NT2/D1 (cell line): Measurements from ENCODE around the gene BCL7C.

Experiments
- DNase-seq: peaks from one replicate; pipeline ENCODE4 v3.0.0-alpha.2; 2011; ENCODE audit warnings: low read depth, low spot score
- H3K27me3 ChIP-seq: 2 replicates; pipeline ENCODE4 v1.6.0; 2011; ENCODE audit warnings: mild to moderate bottlenecking; ENCODE audit not compliant: insufficient read length, insufficient read depth
- H3K36me3 ChIP-seq: 2 replicates; pipeline ENCODE4 v1.6.1; 2011; ENCODE audit warnings: mild to moderate bottlenecking, low read length, mixed read lengths; ENCODE audit not compliant: insufficient read depth, insufficient read length
- H3K4me1 ChIP-seq: 2 replicates; pipeline ENCODE4 v1.5.1; 2011; ENCODE audit not compliant: insufficient read depth, insufficient read length
- H3K4me3 ChIP-seq: 2 replicates; pipeline ENCODE4 v1.5.1; 2011; ENCODE audit warnings: low read depth; ENCODE audit not compliant: insufficient read length
- H3K9ac ChIP-seq: 2 replicates; pipeline ENCODE4 v1.6.0; 2011; ENCODE audit warnings: low read depth; ENCODE audit not compliant: insufficient read length
- H3K9me3 ChIP-seq: 2 replicates; pipeline ENCODE4 v1.5.1; 2011; ENCODE audit warnings: mild to moderate bottlenecking, low read length; ENCODE audit not compliant: insufficient read depth
- SUZ12 ChIP-seq: IDR thresholded peaks from 2 replicates; pipeline ENCODE4 v1.6.1; 2011; ENCODE audit not compliant: insufficient read length, insufficient read depth; ENCODE audit errors: extremely low read depth
- YY1 ChIP-seq: IDR thresholded peaks from 2 replicates; pipeline ENCODE4 v1.6.1; 2011; ENCODE audit not compliant: insufficient read length, insufficient read depth
- ZNF274 ChIP-seq: IDR thresholded peaks from 2 replicates; pipeline ENCODE4 v1.6.1; 2011; ENCODE audit warnings: mild to moderate bottlenecking, low read depth, low read length

Gene BCL7C

GRCh38 chr16:30899794-30900193 is 5.9 kb upstream of the BCL7C start:
- no peak for TF ChIP-seq ZNF274
- TF ChIP-seq YY1 = no peak
- no peak for TF ChIP-seq SUZ12
- peaks cover 7% of the 10 kb centered on the region for H3K4me1 ChIP-seq
- no peak for DNase-seq
- H3K4me3 ChIP-seq = no peak overlapping the region
- H3K27me3 ChIP-seq = peaks cover 4% of the 10 kb centered on the region
- H3K9ac ChIP-seq = no peak overlapping the region
- H3K9me3 ChIP-seq = no peaks in the 10 kb centered on the region
- peaks cover 7% of the 10 kb centered on the region for H3K36me3 ChIP-seq

GRCh38 chr16:30896889-30897733 is 3.2 kb upstream of the BCL7C start:
- Histone ChIP-seq H3K4me3 (peak overlapping the region; percentile 63), H3K9ac (peak overlapping the region; percentile 78), H3K36me3 (peaks cover 10% of the 10 kb centered on the region), H3K9me3 (no peaks in the 10 kb centered on the region), H3K27me3 (peaks cover 13% of the 10 kb centered on the region), H3K4me1 (peaks cover 8% of the 10 kb centered on the region)
- TF ChIP-seq YY1 (no peak), ZNF274 (no peak), SUZ12 (no peak)
- peak; percentile 90 for DNase-seq

DNA sequence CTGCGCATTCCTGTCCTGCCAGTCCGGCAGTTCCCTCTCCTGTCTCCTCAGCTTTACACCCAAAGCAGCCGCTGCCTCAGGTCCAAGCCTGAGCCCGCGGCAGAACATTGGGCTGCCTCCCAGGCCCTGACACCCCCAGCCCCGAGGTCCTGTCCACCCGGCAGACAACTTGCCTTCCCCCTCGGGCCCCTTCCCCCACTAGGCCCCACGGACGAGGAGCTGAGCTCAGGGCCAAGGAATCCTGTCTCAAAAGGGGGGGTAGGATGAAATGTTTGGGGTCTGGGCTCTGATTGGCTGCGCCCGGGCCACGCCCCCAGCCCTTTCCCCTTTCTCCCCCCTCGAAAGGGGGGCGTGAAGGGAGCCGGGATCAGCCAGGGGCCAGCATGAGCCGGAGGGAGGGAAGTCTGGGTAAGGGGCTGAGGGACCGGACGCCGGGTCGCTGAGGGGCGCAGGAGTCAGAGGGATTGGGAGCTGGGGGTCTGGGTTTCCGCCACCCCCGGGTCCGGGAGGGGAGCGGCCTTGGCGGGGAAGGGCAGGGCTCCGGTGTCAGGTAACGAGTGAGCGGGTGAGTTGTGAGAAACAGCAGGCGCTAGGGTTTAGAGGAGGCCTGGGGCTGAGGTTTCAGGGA is 2.5 kb upstream of the BCL7C start, which contains the start of gene CTF1:
Gene CTF1, plus strand, starts transcription at position 354 of the 628 bp plus-strand sequence. Its CDS starts 30 bp downstream, at position 384.
- peak within 1 kb of the TSS; percentile 63 for H3K4me3 ChIP-seq

DNA sequence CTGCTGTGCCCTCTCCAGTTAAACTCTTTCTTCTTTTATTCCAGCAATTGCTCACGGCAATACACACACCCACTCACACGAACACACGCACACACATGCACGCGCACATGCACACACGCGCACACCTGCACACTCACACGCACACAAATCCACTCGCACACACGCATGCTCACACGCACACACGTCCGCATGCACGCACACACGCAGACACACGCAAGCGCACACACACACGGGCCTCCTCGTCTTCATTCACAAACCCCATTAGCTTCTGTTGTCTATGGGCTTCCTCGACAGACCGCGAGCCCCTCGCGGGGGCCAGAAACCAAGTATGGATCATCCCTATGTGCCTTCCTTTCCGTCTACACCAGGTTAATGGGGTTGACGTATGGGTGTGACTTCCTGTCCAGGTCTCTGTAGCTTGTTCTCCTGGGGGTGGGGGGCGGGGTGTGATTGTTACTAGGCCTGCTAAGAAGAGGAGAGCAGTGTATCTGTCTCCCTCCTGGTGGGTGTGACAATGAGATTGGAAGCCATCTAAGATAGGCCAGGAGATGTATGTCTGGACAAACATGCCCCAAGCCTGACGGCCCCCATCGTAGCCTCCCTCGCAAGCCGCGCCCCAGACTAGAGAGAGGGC is 1.9 kb upstream of the BCL7C start:
- Histone ChIP-seq H3K27me3 (peaks cover 13% of the 10 kb centered on the region), H3K9me3 (no peaks in the 10 kb centered on the region), H3K4me1 (peaks cover 8% of the 10 kb centered on the region), H3K9ac (peak overlapping the region; percentile 78), H3K4me3 (peak overlapping the region; percentile 63), H3K36me3 (peaks cover 17% of the 10 kb centered on the region)
- DNase-seq = no peak
- TF ChIP-seq YY1 = no peak
- TF ChIP-seq SUZ12 = no peak
- TF ChIP-seq ZNF274 = no peak

More for the DNA sequence above, 2.5 kb upstream of the BCL7C start, which contains the start of gene CTF1:
- Histone ChIP-seq H3K9me3 (no peaks in the 10 kb centered on the region), H3K9ac (peak within 1 kb of the TSS; percentile 78), H3K27me3 (peaks cover 13% of the 10 kb centered on the region), H3K4me1 (peaks cover 8% of the 10 kb centered on the region), H3K36me3 (peaks cover 14% of the 10 kb centered on the region)
- TF ChIP-seq SUZ12 (no peak), ZNF274 (no peak), YY1 (no peak)
- peak; percentile 56 for DNase-seq

DNA sequence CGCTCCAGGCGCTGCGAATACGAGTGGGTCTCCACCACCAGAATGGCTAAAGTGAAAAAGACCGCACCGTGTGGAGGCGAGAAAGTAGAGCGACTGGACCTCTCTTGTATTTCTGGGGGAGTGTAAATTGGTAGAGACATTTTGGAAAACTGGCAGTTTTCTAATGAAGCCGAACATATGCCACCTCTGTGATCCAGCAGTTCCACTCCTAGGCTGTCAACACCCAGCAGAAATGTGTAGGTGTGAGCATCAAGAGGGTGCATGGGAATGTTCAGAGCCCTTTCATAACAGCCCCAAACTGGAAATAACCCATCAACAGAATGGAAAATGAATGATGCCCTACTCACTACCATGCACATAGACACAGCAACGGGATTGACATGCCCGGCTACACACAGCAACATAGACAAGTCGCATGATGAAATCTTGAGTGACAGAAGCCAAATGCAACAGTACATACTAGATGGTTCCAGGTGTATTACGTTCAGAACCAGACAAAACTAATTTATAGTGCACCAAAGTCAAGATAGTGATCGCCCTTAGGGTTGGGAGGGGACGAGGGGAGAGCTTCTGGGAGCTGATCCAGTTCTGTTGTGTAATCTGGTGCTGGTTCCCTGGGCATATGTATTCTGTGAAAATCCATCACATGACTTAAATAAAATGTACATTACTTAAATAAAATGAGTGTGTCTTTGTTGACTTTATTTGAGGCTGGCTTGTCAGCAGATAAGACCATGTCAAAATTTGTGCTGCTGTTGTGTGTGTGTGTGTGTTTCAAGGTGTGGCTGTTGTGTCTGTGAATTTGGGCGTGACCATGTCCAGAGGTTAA is 877 bp upstream of the BCL7C start:
- H3K9me3 ChIP-seq = no peaks in the 10 kb centered on the region
- H3K27me3 ChIP-seq = peaks cover 13% of the 10 kb centered on the region
- no peak for TF ChIP-seq YY1
- no peak for TF ChIP-seq SUZ12
- no peak for TF ChIP-seq ZNF274
- H3K36me3 ChIP-seq = peaks cover 14% of the 10 kb centered on the region
- H3K4me3 ChIP-seq = peak overlapping the region; percentile 65
- peak overlapping the region; percentile 80 for H3K9ac ChIP-seq
- peaks cover 8% of the 10 kb centered on the region for H3K4me1 ChIP-seq
- DNase-seq = no peak

DNA sequence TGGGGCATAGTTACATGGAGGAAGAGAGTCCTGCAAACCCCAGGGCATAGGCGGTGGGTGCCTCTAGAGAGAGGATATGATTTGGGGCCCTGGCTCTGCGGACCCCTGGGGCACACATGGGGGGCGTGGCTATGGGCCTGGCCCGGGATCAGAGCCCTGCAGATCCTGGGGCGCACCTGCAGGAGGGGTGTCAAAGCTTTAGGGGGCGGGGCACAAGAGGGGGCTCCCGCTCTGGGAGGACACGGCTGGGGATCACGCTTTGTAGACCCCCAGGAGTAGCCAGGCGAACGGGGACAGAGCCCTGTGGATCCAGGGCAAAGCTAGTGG is 497 bp downstream of the BCL7C start:
- no peak for DNase-seq
- H3K4me3 ChIP-seq = peak overlapping the region; percentile 87
- peak overlapping the region; percentile 95 for H3K9ac ChIP-seq
- TF ChIP-seq YY1 (no peak), ZNF274 (no peak), SUZ12 (no peak)
- H3K9me3 ChIP-seq = no peaks in the 10 kb centered on the region
- H3K27me3 ChIP-seq = peaks cover 13% of the 10 kb centered on the region
- H3K36me3 ChIP-seq = peaks cover 20% of the 10 kb centered on the region
- peaks cover 8% of the 10 kb centered on the region for H3K4me1 ChIP-seq
